Upper lobe of right lung (tissue), 1 donor: Measurements from ENCODE around the gene RBMS3. TPM values are rescaled to one million over a fixed set of nuclear protein-coding genes. Genes with fewer than 3 reads are reported as not detected.

Experiments used
- ATAC-seq: fragments of 200-7000 bp; cut with Tn5 transposase; one replicate; pipeline ENCODE4 v1.9.1; 2020; ENCODE audit warnings: mild to moderate bottlenecking, moderate library complexity
- DNase-seq: peaks from one replicate; pipeline ENCODE4 v3.0.0-alpha.2; 2020
- H3K27ac ChIP-seq: fragments of 200-600 bp; one replicate; pipeline ENCODE4 v1.8.0; 2022
- H3K27me3 ChIP-seq: fragments of 200-600 bp; one replicate; pipeline ENCODE4 v1.8.0; 2022; ENCODE audit warnings: mild to moderate bottlenecking
- H3K36me3 ChIP-seq: fragments of 200-600 bp; one replicate; pipeline ENCODE4 v1.8.0; 2022
- H3K4me1 ChIP-seq: fragments of 200-600 bp; one replicate; pipeline ENCODE4 v1.8.0; 2022
- H3K4me3 ChIP-seq: fragments of 200-600 bp; one replicate; pipeline ENCODE4 v1.8.0; 2022; ENCODE audit warnings: mild to moderate bottlenecking
- H3K9me3 ChIP-seq: fragments of 200-600 bp; one replicate; pipeline ENCODE4 v1.8.0; 2022
- CTCF ChIP-seq: fragments of 200-600 bp; IDR thresholded peaks from one replicate; pipeline ENCODE4 v1.8.0; 2022; ENCODE audit warnings: antibody characterized with exemption
- intact Hi-C: fragments of 100-400 bp; cut with DNase I; formaldehyde crosslinking; loops from one replicate; pipeline ENCODE4 v1.11.0; 2022
- total RNA-seq: library from RNA; stranded (reverse); fragmentation: NEBNext Ultra II Directional; extraction: Animal tissue kit (Norgen Biotek cat#: 25700); gene quantifications from one replicate; pipeline ENCODE4 v1.2.1, GENCODE V29; 2021
- donor health status: DM: no; HTN: yes; CAD: no; lungs with severe emphysema.

Gene RBMS3
- total RNA-seq, 1 donor from 2014 or later = 85.9 TPM

- Histone ChIP-seq H3K9me3 (no peaks in the 10 kb centered on the region), H3K27me3 (no peaks in the 10 kb centered on the region), H3K27ac (no peak overlapping the region), H3K4me1 (no peaks in the 10 kb centered on the region), H3K36me3 (no peaks in the 10 kb centered on the region), H3K4me3 (no peak overlapping the region)
- intact Hi-C loops = no loop called here
- DNase-seq = no peak
- no peak for ATAC-seq
- TF ChIP-seq CTCF = no peak
These were observed 98.2 kb downstream of the RBMS3 start for GRCh38 chr3:29379097-29379496.

- Histone ChIP-seq H3K4me1 (no peaks in the 10 kb centered on the region), H3K9me3 (no peaks in the 10 kb centered on the region), H3K27ac (no peak overlapping the region), H3K36me3 (no peaks in the 10 kb centered on the region), H3K27me3 (no peaks in the 10 kb centered on the region), H3K4me3 (no peak overlapping the region)
- no peak for ATAC-seq
- intact Hi-C loops = no loop called here
- no peak for TF ChIP-seq CTCF
- no peak for DNase-seq
These were observed 100.7 kb downstream of the RBMS3 start for GRCh38 chr3:29381595-29381994.

GRCh38 chr3:29382409-29382808 lies 101.5 kb downstream of the RBMS3 start:
- TF ChIP-seq CTCF = no peak
- Histone ChIP-seq H3K36me3 (no peaks in the 10 kb centered on the region), H3K4me3 (no peak overlapping the region), H3K9me3 (no peaks in the 10 kb centered on the region), H3K27me3 (no peaks in the 10 kb centered on the region), H3K27ac (no peak overlapping the region), H3K4me1 (no peaks in the 10 kb centered on the region)
- DNase-seq (no peak), ATAC-seq (no peak)
- intact Hi-C loops = no loop called here

GRCh38 chr3:29382845-29383244 lies 102.0 kb downstream of the RBMS3 start:
- intact Hi-C loops = no loop called here
- H3K27ac ChIP-seq = no peak overlapping the region

GRCh38 chr3:29384640-29385039 lies 103.8 kb downstream of the RBMS3 start:
- H3K9me3 ChIP-seq = no peaks in the 10 kb centered on the region
- no peaks in the 10 kb centered on the region for H3K27me3 ChIP-seq
- no peaks in the 10 kb centered on the region for H3K36me3 ChIP-seq
- DNase-seq (no peak), ATAC-seq (peak; percentile 24)
- H3K4me1 ChIP-seq = no peaks in the 10 kb centered on the region
- H3K4me3 ChIP-seq = no peak overlapping the region
- no peak overlapping the region for H3K27ac ChIP-seq
- TF ChIP-seq CTCF = no peak
- intact Hi-C loops = no loop called here

More at GRCh38 chr3:29382845-29383244, 102.0 kb downstream of the RBMS3 start:
- H3K27me3 ChIP-seq = no peaks in the 10 kb centered on the region
- no peaks in the 10 kb centered on the region for H3K36me3 ChIP-seq
- ATAC-seq (no peak), DNase-seq (no peak)
- no peak overlapping the region for H3K4me3 ChIP-seq
- H3K9me3 ChIP-seq = no peaks in the 10 kb centered on the region
- H3K4me1 ChIP-seq = no peaks in the 10 kb centered on the region
- TF ChIP-seq CTCF = no peak
